ENCODE data around the gene MAML2.

The MAML2 gene

DNA sequence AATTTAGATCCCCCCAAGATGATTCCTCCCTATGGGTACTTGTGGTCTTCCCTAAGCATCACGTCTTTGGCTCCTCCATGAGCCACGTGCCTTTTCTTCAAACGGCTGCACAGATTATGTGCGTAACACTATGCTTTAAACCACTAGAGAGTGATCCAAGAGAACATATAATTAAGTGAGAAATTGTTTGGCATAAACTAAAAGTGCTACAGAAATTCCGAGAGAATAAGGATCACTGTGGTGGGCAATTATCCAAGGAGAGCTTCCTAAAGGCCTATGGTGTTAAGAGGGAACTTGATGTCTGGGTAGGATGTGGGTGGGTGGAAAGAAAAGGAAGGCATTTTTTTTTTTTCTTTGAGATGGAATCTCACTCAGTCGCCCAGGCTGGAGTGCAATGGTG, 110.9 kb downstream of the MAML2 start:
- DNase-seq, result no peak

DNA sequence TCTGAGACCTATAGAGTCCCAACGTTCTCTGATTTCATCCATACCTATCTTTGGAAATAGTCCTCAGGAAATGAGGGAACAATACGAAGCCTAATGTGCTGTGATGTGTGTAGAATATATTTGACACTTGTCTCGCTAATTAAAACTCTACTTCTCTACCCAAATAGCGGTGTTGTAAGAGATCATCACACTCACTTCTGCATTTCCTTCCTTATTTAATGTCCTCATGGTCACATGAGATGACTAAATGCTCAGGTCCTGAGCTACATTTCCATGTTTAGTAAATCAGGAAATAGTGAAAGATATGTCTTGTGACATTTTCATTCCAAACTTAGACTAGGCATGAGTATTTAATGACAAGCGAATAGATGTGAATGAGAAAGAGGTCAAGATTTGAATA, 112.3 kb downstream of the MAML2 start:
- no peak for DNase-seq

DNA sequence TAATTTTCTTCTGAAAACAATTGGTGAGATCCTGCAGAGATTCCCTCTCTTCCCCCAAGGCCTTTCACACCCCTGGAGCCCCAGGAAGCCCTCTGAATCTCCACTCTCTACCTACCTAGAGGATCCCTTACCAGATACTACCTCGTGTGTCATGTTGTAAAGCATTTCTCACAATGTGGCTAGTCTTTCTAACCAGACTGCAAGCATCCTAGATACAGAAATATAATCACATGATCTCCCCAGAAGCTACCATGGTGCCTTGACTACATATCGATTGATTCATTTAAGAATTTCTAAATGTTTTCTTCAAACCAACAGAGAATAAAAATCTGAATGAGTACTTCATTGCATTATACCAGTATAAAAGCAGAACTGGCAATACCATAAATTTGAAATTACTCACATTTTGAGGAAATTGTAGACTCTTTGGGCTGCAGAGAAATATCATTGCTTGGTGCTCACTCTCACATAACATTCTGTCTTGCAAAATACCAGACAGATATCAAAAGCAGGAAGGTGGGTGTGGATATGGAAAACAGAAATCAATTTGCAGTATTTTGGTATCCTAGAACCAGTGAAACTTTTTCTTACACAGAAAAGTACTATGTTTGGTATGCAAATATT, 113.5 kb downstream of the MAML2 start:
- no peak for DNase-seq

DNA sequence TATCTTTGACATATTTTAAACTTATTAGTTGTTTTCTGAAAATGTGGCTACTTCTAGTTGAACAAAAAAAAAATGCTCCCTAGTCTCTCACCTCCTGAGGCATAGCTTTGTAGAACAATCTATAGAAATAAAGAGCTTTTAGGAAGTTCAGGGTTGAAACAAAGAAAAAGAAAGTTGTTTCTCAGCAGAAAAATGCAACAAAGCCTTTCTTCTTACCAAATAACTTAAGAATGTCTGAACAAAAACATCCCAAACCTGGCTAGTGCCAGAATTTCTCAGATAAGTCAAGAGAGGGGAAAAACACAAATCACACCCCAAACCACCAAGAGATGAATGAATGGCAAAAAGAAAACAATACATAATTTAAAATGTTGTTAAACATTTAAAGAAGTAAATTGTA, 114.1 kb downstream of the MAML2 start:
- no peak for DNase-seq

DNA sequence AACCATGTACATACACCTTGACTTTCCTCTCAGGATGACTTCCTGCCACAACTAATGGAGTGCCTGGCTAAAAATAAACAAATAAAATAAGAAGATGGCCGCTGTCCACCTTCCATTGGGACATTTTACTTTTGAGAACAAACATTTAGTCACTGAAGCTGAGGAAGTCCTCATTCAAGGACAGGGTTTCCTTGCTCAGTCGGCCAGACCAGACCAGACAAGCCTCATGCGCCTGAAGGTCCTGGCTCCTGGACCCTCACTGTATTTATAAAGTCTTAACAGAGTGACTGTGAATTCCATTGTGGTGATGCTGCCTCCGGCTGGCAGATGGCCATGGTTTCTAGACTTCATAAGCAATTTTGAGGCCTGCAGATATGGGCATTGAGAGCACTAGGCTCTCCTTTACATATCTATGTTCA, 114.5 kb downstream of the MAML2 start:
- DNase-seq, result no peak

DNA sequence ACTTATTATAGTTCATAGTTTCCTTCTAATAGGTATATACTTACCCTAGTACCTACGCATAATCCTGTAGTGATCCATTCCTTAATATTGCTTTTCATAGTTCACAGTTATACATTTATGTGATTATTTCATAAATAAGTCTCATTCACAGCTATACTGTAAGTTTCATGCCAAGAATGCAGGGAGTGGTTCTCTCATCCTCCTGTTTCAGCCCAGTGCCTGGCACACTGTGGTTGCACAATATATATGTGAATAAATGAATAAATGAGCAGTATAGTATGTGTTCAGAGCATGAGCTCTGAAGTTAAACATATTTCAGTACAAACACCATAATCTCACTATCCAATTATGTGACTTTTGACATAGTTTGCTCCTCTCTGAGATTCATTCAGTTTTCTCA, 115.8 kb downstream of the MAML2 start:
- no peak for DNase-seq

DNA sequence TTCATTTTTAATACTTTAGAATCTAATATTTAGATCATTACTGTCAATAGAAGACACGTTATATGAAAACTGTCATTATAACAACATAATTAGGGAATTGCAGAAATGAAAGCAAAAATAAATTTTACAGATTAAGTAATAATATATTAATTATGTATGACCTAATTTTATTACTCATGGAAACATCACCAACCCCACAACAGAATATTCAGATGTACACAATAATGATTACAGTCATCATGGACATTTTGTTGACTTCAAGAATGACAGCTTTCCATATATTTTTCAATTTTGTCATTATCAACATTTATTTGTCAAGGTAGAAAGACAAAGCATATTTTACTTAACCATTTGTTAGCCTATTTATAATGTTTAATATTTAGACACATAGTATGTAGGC, 119.9 kb downstream of the MAML2 start:
- no peak for DNase-seq

DNA sequence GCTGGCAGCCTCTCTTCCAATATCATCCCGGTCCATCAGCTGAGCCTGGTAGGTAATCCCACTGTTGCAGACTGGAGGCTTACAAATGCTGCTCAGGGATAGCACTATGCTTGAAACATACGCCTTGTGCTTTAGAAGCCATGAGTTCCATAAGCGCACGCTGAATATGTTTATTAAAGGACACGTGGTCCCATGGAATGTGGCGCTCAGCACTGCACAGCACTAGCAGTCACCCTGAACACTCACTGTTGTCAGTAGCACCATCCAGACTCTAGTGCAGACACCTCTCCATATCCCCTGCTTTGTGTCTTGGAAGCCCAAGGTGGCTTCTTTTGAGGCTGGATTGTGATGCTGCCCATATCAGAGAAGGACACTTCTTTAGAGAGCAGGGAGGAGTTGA, 120.9 kb downstream of the MAML2 start:
- no peak for DNase-seq

DNA sequence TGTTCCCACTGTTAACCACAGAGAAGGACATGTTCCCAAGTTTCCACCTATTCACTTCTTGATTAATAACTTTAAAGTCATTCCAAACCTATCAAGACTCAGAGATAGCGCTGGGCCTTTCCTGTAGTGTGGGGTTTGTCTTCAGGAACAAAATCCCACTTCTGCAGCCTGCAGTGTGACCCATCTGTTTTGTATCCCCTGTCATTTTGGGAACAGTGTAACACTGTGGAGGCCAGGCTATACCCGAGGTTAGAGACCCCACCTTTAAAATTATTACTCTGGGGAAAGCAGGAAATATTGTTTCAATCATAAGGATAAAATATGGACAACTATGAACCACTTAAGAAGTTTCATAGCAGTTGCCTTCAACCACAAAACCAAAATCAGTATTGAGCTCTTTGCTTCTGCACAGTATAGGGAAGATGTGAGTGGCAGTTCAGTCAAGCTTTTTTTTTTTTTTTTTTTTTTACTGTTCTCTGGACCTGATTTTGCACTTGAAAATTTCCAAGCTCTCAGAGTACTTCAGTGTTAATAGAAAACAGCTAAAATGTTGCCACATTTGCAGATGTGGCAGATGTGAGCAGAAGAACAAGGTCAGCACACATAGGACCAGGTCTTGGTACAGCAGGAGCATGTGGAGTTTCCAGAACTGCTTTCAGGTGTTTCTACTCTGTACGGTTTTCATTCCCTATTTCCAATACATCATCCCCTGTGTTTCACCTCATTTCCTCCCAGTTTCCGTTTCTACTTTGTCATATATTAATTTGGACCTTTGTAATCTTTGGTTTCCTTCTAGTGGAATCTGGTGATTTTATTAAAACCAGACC, 121.5 kb downstream of the MAML2 start:
- no peak for DNase-seq

DNA sequence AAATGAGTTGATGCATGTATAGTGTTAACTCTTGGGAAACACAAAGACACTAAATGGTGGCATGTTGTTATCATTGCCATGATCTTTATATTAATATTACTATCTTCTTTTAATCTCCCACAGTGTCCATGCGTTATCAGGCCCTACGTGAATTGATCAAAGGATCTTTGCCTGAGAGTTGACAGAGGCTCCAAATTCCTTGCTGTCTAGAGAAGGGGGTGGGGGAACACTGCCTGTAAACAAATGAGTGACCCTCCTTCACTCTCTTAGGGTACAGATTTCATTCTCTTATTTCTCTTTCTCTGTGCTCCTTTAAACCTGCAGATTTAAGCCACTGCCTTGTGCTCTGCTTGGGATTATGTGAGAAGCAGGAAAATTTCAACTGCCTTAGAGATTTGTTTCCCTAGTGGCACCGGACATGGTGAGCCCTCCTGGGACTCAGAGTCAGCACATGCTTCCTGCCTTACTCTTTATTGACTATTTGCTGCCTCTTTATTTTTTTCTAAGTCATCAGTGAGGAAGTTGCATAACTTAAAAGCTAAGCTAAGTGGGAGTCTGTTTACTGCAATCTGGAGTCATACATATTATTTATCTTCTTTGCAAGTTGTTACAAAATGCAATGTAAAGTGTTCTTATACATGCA, 122.9 kb downstream of the MAML2 start:
- no peak for DNase-seq

DNA sequence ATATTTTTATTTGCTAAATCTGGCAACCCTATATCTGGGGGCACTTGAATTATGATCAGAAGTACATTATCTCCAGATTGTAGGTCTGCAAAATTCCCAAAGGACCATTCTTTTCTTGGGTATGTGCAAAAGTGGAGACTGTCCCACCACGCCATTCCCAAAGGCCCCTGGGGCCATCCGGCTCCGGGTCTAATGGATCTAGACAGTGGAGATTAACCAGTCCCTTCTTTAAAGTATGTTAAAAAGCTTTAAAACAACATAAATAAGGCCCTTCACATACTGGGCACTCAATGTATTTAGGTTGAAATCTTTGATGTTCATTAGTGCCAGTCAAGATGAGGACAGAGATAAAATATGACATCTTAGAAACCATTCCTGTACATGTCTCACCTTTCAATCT, 124.1 kb downstream of the MAML2 start:
- DNase-seq, result no peak

DNA sequence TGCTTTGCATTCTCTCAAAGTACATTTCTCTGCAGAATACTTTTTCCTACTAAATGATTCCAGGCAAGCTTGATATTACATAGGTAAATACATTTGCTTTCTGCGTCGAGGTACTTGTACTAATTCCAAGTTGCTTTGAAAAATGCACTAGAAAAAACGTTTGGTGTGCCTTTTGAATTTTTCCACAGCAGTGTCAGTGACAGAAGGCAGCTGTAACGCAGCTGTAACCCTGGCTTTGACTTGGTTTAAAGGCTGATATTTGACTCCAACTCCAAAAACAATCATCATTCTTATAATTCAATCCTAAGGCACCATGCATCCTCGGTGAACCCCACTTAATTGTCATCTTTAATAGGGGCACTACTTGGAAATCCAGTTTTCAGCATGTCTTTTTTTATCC, 125.0 kb downstream of the MAML2 start:
- DNase-seq, result no peak

DNA sequence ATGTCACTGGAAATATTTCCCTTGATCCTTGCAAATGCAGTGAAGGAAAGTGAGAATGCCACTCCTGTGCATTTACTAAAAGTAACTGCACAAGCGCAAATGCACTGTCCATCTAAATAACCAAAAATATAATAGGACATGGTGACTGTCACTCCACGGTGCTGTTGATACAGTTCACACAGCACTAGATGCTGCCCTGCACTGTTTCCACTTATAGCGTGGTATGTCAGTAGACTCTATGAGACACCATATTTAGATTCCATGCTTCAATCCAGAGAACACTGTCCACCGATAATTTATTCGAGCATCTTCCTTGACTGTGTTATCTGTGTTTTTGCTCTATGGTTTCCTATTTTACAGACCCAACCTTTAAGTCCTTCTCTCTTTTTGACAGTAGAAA, 125.8 kb downstream of the MAML2 start:
- DNase-seq, result no peak

DNA sequence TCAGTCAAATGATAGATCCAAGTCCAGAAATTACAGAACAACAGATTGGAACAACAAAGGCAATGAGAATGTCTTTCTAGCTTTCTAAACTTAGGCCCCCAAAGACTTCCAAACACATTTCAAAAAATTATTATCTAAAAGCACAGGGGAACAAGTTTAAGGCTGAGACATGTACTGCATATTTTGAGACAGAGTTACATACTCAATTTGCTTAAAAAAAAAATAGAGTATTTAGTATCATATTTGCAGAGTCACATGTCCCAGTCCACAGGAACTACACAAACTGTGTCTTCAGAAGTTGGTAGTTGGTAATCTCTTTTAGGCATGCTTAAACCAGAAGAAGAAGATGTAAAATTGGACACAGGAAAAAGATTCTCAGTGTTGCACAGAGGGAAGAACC, 127.2 kb downstream of the MAML2 start:
- DNase-seq, result no peak

DNA sequence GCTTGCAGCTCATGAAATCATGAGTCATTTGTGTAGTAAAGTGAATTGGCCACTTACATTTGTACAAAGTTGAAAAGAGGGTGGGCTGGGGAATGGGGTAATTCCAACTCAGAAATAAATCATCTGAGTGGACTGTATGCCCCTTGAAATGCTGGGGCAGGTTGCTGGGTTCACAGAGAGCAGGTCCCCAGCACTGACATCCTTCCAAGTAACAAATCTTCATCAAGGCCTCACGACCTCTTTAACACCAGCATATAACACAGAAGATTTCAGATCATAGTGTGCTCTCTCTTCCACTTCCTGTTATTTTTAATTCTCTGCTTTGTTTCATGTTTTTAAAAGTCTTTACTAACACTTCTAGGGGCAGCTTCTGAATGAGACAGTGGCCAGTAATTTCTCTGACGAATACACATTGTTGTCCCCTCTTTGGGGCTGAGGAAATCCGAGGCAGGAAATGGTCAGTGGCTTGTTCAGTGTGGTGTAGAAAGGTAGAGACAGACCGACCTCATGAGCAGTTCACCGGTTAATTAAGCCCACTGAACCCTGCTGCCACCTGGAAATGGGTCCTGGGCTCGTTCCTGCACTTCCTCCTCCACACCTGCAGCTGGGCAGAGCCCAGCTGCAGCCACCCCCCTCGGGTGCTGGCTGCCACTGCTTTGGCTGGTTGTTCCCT, 127.7 kb downstream of the MAML2 start:
- DNase-seq, result no peak

DNA sequence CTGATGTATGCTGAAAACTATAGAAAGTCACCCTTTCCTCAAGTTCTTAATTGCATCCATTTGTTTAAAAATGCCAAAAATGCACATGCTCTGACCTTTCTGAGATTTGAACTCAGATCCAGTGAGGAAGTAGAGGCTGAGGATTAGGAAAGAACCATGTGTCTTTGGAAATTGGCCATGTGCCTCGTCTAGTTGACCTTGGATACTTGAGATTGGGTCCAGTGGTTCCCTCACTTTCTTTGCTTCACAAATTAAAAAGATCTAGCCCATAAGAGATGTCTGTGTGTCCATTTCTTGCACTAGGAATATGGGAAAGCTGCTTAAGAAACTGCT, 128.3 kb downstream of the MAML2 start:
- DNase-seq, result no peak

DNA sequence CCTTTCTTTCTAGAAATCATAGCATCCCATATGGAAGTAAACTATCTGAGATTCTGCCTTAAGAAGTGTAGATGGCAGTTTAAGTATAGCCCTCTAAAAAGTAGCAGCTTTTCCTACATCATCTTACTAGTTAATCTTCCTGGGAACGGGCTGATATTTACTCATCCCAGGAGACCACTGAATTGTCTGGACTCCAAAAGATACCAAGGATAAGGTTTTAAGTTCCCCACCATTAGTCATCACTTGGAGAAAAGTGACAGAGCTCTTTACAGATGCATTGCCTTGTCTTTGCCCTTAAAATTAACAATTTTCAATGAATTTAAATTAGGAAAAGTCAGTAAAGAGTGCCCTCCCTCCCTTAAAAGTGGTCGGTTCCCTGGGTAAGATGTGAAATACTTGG, 129.5 kb downstream of the MAML2 start:
- no peak for DNase-seq

DNA sequence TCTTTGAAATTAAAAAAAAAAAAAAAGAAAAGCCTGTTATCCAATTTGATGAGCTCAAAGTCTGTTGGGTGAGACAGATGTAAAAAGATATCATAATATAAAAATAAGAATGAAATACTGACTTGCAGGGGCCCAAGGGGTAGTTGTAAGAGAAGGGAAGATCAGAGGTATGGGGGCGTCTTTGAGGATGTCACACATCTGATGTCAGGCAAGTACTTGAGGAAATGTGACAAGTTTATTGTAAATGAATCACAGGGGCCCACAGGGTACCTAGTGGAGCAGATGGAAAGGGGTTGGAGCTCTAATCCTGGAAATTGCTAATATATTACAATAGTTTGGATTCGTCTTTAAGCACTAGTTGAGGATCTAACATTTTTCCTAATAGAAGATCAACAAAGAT, 131.6 kb downstream of the MAML2 start:
- DNase-seq, result no peak

DNA sequence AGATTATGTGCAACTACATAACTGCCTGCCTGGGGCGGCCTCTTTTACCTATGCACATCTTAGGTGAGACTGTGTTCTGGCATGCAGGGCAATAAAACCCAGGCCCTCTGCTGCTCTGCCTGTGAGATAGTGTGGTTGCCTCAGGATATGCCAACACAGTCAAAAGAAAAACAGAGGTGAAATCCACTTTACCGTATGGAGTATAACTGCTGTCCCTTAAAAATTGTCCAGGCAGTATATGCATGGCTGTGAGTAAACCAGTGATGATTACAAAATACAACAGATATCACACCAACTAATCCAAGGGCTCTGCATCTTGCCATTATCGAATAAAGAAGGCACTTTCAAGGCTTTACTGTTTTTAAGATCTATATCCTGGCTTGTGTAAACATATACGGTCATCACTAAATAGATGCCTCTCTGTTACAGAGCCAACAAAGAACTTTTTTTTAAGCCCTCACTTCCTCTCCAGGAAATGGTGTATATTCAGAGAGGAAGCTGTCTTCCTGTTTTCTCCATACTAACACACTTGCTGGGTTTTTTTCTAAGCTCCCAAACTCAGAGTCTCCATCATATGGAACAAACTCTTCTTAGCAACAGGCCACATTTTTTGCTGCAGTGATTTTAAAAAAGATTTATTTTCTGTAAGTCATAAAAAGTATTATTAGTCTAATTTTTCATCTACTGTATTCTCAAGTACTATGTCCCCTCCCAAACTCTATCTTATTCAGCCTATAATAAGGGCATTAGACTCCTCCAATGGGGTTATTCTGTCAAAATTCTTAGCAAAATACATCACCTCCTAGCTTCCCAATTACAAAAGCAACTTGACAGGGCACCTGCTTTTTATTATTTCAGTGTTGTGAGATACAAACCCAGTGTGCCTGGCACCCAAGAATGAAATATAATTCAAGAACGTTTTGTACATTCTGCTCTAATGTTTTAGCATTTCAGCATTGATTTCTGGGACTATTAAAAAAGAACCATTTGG, 135.2 kb downstream of the MAML2 start:
- no peak for DNase-seq

DNA sequence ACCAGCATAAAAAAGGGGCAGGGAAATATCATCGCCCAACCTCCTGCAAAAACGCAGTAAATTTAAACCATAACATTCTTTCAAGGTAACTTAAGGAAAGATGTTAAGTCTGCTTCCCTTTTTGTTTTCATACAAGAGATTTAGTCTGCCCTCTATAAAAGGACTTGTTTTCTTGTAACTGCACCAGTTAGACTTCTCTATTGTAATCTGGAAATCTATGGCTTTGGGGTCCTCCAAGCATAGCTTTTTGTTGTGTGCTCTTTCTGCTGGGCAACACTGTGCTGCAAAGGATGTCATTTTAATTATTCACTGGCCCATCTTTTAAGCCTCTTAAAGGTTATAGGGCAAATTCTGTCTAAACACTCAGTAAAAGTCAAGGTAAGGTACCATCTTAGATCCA, 136.0 kb downstream of the MAML2 start:
- DNase-seq, result no peak

DNA sequence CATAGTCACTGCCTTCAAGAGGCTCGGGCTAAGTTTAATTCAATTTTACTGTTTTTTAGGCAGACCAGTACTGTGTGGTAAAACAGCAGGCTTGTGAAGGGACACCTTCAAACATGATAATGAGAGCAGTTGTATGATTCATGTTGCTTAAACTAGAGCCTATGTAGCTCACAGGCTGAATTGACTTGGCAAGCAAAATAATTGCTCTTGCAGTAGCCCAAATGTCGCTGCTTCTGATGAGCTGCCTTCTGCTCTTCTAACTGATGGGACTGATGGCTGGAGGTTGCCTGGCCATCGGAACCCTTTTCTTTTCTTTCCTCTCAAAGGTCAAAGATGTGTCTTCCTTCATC, 137.6 kb downstream of the MAML2 start:
- DNase-seq, result no peak

DNA sequence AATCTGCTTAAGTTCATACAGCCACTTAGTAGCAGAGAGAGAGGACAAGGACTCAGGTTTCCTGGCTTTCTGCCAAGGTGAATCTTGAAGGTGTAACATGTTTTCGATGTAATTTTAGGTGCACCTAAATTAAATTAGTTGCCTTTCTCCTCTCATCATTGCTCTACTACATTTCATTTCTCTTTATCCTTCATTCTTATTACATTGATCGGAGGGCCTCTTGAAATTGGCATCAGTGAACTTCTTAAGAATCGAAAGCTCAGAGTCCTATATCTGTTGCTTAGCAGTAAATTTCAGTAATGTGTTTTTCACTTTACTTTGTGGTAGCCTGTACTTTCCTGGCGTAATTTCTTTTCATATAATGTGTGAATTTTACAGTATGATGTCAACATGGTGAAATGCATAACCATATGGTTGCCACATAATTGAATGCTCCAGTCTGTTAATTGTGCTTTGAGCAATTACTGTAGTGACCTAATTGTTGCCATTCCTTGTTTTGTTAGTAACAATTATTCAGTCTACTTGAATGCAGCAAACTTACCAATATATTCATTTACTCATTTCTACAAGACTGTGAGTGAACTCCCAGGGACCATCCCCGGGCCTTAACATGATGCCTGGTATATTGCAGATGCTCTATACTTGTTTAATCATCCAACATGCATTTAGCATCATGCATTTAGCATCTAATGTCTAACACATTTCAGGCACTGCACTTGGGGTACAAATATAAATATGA, 138.1 kb downstream of the MAML2 start:
- no peak for DNase-seq
